Measurements from ENCODE around the gene IMMP2L.

IMMP2L gene

DNA sequence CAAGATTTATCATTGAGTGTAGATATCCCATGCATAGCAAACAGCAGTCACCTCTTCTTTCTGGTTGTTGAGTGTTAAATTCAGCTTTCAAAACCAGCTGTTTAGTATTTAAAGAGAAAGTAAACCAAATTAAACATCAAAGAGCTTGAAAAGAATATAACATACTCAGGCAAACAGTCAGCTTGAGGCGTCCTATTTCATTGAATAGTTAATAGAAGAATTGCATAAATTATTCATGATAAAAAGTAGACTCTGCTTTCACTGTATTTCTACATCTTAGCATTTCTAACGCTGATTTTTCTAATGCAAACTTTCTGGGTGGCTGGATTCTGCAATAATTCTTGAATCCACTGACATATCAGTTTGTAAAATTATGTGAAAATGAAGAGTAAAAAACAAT lies 935.9 kb downstream of the IMMP2L start:
- no peak overlapping the region for H3K27ac ChIP-seq
- no peak for TF ChIP-seq ZFX (IDR thresholded peaks at IDR 0.05)
- TF ChIP-seq, protein P1, sequence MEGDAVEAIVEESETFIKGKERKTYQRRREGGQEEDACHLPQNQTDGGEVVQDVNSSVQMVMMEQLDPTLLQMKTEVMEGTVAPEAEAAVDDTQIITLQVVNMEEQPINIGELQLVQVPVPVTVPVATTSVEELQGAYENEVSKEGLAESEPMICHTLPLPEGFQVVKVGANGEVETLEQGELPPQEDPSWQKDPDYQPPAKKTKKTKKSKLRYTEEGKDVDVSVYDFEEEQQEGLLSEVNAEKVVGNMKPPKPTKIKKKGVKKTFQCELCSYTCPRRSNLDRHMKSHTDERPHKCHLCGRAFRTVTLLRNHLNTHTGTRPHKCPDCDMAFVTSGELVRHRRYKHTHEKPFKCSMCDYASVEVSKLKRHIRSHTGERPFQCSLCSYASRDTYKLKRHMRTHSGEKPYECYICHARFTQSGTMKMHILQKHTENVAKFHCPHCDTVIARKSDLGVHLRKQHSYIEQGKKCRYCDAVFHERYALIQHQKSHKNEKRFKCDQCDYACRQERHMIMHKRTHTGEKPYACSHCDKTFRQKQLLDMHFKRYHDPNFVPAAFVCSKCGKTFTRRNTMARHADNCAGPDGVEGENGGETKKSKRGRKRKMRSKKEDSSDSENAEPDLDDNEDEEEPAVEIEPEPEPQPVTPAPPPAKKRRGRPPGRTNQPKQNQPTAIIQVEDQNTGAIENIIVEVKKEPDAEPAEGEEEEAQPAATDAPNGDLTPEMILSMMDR (conservative IDR thresholded peaks at IDR 0.05): no peak

DNA sequence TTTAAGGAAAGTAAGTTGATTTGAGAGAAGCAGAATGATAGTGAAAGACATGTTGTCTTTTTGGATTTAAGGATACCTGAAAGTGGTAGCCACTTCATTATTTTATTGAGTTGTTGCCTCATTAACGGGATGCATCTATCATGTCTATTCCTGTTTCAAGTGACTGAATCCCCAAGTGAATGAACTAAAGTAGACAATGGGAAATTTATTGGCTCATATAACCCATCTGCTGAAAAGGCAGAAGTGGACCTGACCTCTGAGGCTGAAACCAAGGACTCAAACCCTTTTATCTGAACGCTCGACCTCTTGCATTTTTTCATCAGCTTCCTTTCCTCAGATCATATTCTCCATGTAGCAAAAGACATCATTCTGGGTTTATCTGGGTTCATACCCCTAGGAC lies 937.0 kb downstream of the IMMP2L start:
- H3K27ac ChIP-seq: no peak overlapping the region
- TF ChIP-seq, protein P1 (conservative IDR thresholded peaks at IDR 0.05): no peak
- no peak for TF ChIP-seq ZFX (IDR thresholded peaks at IDR 0.05)

DNA sequence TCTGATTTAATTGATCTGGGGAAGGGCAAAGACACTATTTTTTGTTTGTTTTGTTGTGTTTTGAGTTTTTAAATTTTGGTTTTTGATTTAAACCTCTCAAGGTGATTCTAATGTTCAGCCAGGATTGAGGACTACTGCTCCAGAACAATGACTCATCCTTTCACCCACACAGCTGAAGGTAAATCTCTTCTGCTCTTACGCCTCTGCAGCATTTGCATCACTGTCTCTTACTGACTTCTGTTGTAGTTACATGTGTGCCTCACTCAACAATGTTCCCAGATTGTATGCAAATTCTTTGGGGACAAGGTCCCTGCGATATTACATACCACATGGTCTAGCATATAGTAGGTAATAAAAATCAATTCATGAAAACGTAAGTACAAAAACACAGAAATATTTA lies 938.9 kb downstream of the IMMP2L start:
- H3K27ac ChIP-seq: no peak overlapping the region
- no peak for TF ChIP-seq ZFX (IDR thresholded peaks at IDR 0.05)
- TF ChIP-seq, protein P1 (conservative IDR thresholded peaks at IDR 0.05): no peak

DNA sequence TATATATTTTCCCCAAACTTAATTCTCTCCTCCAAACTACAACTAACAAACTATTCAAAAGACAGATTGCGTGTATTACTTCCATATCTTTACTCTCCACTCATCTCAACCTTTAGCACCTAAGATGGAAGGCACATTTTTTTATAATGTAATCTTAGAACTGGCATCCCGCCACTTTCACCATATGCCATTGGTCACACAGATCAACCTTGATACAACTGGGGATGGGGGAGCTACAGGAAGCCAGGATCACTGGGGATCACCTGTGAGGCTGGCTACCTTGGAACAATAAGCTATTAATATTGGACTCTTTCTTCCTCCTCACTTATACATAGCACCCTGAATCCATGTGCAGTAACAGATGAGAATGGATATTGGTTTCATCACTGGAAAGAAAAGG lies 941.0 kb downstream of the IMMP2L start:
- TF ChIP-seq ZFX (IDR thresholded peaks at IDR 0.05): no peak
- TF ChIP-seq, protein P1 (conservative IDR thresholded peaks at IDR 0.05): no peak
- H3K27ac ChIP-seq: no peak overlapping the region

DNA sequence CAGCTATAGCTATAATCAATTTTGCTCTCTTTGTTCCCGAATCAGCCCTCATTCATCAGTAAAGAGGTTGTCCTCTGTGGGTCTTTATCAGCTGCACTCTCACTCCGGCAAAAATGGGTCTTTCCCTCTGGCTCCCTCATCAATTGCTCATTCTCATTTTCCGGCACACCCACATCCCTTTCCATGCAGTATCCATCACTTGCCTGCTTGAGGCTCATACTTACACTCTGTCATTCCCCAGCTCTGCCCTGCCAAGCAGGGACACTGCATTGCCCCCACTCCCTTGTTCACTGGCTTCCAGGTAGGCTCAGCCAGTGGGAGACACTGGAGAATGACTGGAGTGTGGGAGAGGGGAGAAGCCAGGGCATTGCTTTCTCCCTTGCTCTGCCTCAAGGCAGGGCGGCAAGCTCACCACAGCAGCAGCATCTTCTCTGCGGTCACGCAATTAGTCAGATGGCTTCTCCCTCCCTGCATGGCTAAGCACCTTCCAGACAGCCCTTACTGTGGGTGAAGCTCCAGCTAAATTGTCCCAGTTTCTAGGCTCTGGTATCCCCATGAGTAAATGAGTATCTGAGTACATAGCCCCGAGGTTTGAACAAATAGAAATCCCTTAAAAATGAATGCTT lies 942.1 kb downstream of the IMMP2L start:
- TF ChIP-seq, protein P1 (conservative IDR thresholded peaks at IDR 0.05): no peak
- no peak for TF ChIP-seq ZFX (IDR thresholded peaks at IDR 0.05)

More for the DNA sequence above, 942.1 kb downstream of the IMMP2L start:
- H3K27ac ChIP-seq: no peak overlapping the region

Measured in C4-2B (cell line).